ENCODE data around the gene TNFRSF1B. TPM values are rescaled to one million over a fixed set of nuclear protein-coding genes. Genes with fewer than 3 reads are reported as not detected.

TNFRSF1B gene
- total RNA-seq, 1 experiment from 2014 or later: 0.61 TPM

DNA sequence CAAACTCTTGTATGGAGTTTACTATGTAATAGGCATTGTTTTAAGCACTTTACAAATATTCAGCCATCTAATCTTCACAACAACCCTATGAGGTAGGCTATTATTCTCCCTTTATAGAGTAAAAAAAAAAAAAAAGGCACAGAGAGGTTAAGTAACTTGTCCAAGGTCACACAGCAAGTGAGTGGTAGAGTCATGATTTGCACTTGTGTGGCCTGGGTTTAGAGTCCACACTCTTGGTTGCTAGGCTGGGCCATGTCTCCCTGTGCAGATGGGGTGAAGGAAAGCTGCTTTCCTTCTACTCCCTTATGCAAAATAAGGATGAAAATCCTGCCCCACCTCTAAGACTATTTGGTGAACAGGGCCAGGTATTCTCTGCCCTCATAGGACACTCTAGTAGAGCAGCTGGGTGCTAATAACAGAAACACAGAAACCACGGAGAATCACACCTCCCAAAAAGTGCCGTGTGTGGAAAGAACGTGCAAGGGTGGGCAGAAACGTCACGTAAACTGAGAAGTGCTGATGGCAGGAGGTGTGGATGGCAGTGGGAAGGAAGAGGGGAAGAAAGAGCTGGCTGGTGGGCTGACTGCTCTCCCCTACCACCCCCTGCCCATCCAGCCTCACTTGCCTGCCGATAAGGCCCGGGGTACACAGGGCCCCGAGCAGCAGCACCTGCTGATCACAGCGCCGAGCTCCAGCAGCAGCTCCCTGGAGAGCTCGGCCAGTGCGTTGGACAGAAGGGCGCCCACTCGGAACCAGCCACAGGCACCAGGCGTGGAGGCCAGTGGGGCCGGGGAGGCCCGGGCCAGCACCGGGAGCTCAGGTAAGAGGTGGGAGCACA is 34.8 kb downstream of the TNFRSF1B start:
- Histone ChIP-seq H3K9me2 (ENCODE audit: insufficient read depth) (no peaks in the 10 kb centered on the region), H3K4me2 (ENCODE audit: low read length) (no peak overlapping the region), H4K20me1 (ENCODE audit: insufficient read depth) (no peaks in the 10 kb centered on the region), H3K9ac (ENCODE audit: low read length) (no peak overlapping the region), H3K27me3 (ENCODE audit: insufficient read depth, low read length) (no peaks in the 10 kb centered on the region), H3K9me3 (ENCODE audit: control insufficient read depth in 1 of 2, insufficient read depth in 1 of 2, low read depth in 1 of 2, low read length in 2 of 2) (no peaks in the 10 kb centered on the region), H3K36me3 (ENCODE audit: control insufficient read depth in 1 of 2, insufficient read depth in 2 of 2, low read length in 2 of 2) (no peaks in the 10 kb centered on the region), H3K4me1 (ENCODE audit: control insufficient read depth in 1 of 2, insufficient read depth in 2 of 2, low read length in 2 of 2) (peaks cover 0 to under 1% of the 10 kb centered on the region in 2 experiments; a peak in 1 of 4 replicates), H2AFZ (ENCODE audit: low read depth, low read length, poor library complexity, severe bottlenecking) (no peak overlapping the region), H3K79me2 (ENCODE audit: insufficient read depth, low read length) (no peaks in the 10 kb centered on the region), H3K4me3 (replicated peaks in 1 of 2; ENCODE audit: low read depth in 1 of 2, low read length in 2 of 2) (no peak overlapping the region), H3K27ac (ENCODE audit: low read depth, low read length) (no peak overlapping the region)
- ATAC-seq (no peak), DNase-seq (ENCODE audit: low read depth, low spot score) (no peak)
- ChIA-PET POLR2A (no interaction called here), CTCF (interaction anchor here (6.0 kb wide), 1 partner anchor 77 kb away, joined by 45 read pairs; no protein-coding TSS in a partner anchor), RAD21 (ENCODE audit: low non-redundant PET in 1 of 2, low total read pairs in 2 of 2, uncharacterized antibody in 2 of 2, unreplicated experiment in 2 of 2) (interaction anchor here in 1 of 2 experiments (0.8 kb wide), 1 partner anchor 77 kb away, joined by 4 read pairs; no protein-coding TSS in a partner anchor)
- TF ChIP-seq CBX3 (IDR thresholded peaks at IDR 0.05; ENCODE audit: low read depth) (no peak), ELF1 (IDR thresholded peaks at IDR 0.05; ENCODE audit: borderline replicate concordance, low read depth) (no peak), EZH2 (IDR thresholded peaks at IDR 0.05) (no peak), SRF (IDR thresholded peaks at IDR 0.05; ENCODE audit: low read depth) (no peak), SP1 (IDR thresholded peaks at IDR 0.05; ENCODE audit: low read depth) (no peak)
- intact Hi-C loops (cut with micrococcal nuclease): loop anchor here (10.0 kb wide), 1 partner anchor 367 kb away; no protein-coding TSS in a partner anchor
- no TSS peak for BruUV-seq (replicated peaks)

DNA sequence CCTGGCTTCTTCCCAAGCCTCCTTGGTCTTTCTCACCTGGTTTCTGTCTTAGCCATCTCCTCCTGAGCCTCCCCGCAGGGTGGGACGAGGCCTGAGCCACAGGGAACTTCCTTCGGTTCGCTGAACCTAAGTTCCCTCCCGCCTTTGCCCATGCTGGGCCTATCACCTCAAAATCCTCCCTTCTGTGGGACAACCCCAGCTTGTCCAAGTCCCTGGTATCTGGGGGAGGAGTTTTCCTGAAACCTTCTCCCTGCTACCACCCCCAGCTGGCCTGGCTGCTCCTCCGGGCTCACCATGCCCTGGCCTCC is 35.4 kb downstream of the TNFRSF1B start:
- BruUV-seq (replicated peaks): no TSS peak
- no peak for ATAC-seq
- TF ChIP-seq SP1 (IDR thresholded peaks at IDR 0.05; ENCODE audit: low read depth) (no peak), EGR1 (IDR thresholded peaks at IDR 0.05; ENCODE audit: low read depth) (no peak), SIN3A (IDR thresholded peaks at IDR 0.05; ENCODE audit: low read depth) (no peak), REST (IDR thresholded peaks at IDR 0.05; ENCODE audit: low read depth) (no peak)
- intact Hi-C loops (cut with micrococcal nuclease): loop anchor here (10.0 kb wide), 1 partner anchor 367 kb away; no protein-coding TSS in a partner anchor
- no peaks in the 10 kb centered on the region for H3K36me3 ChIP-seq (ENCODE audit: control insufficient read depth in 1 of 2, insufficient read depth in 2 of 2, low read length in 2 of 2)
- no peaks in the 10 kb centered on the region for H3K9me3 ChIP-seq (ENCODE audit: control insufficient read depth in 1 of 2, insufficient read depth in 1 of 2, low read depth in 1 of 2, low read length in 2 of 2)
- no peaks in the 10 kb centered on the region for H3K27me3 ChIP-seq (ENCODE audit: insufficient read depth, low read length)
- H4K20me1 ChIP-seq (ENCODE audit: insufficient read depth): no peaks in the 10 kb centered on the region
- H3K79me2 ChIP-seq (ENCODE audit: insufficient read depth, low read length): no peaks in the 10 kb centered on the region
- no peak for DNase-seq (ENCODE audit: low read depth, low spot score)
- no peak overlapping the region for H2AFZ ChIP-seq (ENCODE audit: low read depth, low read length, poor library complexity, severe bottlenecking)
- ChIA-PET CTCF (interaction anchor here (6.0 kb wide), 1 partner anchor 77 kb away, joined by 45 read pairs; no protein-coding TSS in a partner anchor), RAD21 (ENCODE audit: low non-redundant PET in 1 of 2, low total read pairs in 2 of 2, uncharacterized antibody in 2 of 2, unreplicated experiment in 2 of 2) (interaction anchor here in 1 of 2 experiments (0.8 kb wide), 1 partner anchor 77 kb away, joined by 4 read pairs; no protein-coding TSS in a partner anchor), POLR2A (no interaction called here)
- no peak overlapping the region for H3K9ac ChIP-seq (ENCODE audit: low read length)
- peaks cover 4 to 6% of the 10 kb centered on the region in 2 experiments; a peak in 3 of 4 replicates for H3K4me1 ChIP-seq (ENCODE audit: control insufficient read depth in 1 of 2, insufficient read depth in 2 of 2, low read length in 2 of 2)
- H3K9me2 ChIP-seq (ENCODE audit: insufficient read depth): no peaks in the 10 kb centered on the region
- H3K4me2 ChIP-seq (ENCODE audit: low read length): no peak overlapping the region
- no peak overlapping the region for H3K4me3 ChIP-seq (replicated peaks in 1 of 2; ENCODE audit: low read depth in 1 of 2, low read length in 2 of 2)
- no peak overlapping the region for H3K27ac ChIP-seq (ENCODE audit: low read depth, low read length)
